ENCODE results near the gene CAPZA3.
"Not testable (repeated sequence)": the region's sequence is repeated elsewhere in the genome, so short reads cannot be mapped to it uniquely, and the experiment has no call there.

The CAPZA3 gene

GRCh38 chr12:18752947-18753346 is 15.0 kb downstream of the CAPZA3 start:
- H3K4me3 ChIP-seq (ENCODE audit: low read depth, low read length), result no peak overlapping the region
- TF ChIP-seq CTCF (conservative IDR thresholded peaks at IDR 0.05; ENCODE audit: low read depth, low read length), result no peak
- DNase-seq (ENCODE audit: low read depth), result no peak

GRCh38 chr12:18753481-18754123 is 15.7 kb downstream of the CAPZA3 start:
- H3K4me3 ChIP-seq (ENCODE audit: low read depth, low read length), result no peak overlapping the region
- no peak for TF ChIP-seq CTCF (conservative IDR thresholded peaks at IDR 0.05; ENCODE audit: low read depth, low read length)
- peak; percentile 37 for DNase-seq (ENCODE audit: low read depth)

- no peak for DNase-seq (ENCODE audit: low read depth)
- H3K4me3 ChIP-seq (ENCODE audit: low read depth, low read length), result no peak overlapping the region
- no peak for TF ChIP-seq CTCF (conservative IDR thresholded peaks at IDR 0.05; ENCODE audit: low read depth, low read length)
Observed at GRCh38 chr12:18754124-18754707, 16.3 kb downstream of the CAPZA3 start.

GRCh38 chr12:18755341-18755740 is 17.4 kb downstream of the CAPZA3 start:
- H3K4me3 ChIP-seq (ENCODE audit: low read depth, low read length), result no peak overlapping the region
- DNase-seq (ENCODE audit: low read depth), result no peak
- TF ChIP-seq CTCF (conservative IDR thresholded peaks at IDR 0.05; ENCODE audit: low read depth, low read length), result no peak

DNA sequence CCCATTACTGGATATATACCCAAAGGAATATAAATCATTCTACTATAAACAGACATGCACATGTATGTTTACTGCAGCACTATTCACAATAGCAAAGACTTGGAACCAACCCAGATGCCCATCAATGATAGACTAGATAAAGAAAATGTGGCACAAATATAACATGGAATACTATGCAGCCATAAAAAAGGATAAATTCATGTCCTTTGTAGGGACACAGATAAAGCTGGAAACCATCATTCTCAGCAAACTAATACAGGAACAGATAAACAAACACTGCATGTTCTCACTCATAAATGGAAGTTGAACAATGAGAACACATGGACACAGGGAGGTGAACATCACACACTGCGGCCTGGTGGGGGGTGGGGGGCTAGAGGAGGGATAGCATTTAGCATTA is 28.6 kb downstream of the CAPZA3 start:
- not testable (repeated sequence) for DNase-seq (ENCODE audit: low read depth); H3K4me3 ChIP-seq (ENCODE audit: low read depth, low read length)

DNA sequence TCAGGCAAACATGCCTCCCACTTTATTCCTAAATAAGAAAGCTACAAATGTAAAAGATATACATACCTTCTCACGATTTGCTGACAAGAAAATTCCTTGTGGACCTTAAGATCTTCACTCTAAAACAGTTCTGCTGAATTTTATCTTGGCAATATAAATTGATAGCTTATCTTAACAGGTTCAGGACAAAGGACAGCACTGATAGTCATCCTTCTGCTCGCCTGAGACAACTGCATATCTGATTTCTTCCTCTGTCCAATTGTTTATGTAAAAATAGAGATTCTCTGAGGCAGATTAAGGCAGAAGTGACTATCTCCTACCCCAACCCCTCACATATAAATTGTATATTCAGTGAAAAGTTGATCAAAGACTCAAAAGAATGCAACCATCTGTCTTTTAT is 44.9 kb downstream of the CAPZA3 start:
- TF ChIP-seq CTCF (conservative IDR thresholded peaks at IDR 0.05; ENCODE audit: low read depth, low read length), result no peak
- peak; percentile 27 for DNase-seq (ENCODE audit: low read depth)
- H3K4me3 ChIP-seq (ENCODE audit: low read depth, low read length), result no peak overlapping the region

- DNase-seq (ENCODE audit: low read depth); H3K4me3 ChIP-seq (ENCODE audit: low read depth, low read length): not testable (repeated sequence)
Observed at GRCh38 chr12:18785465-18785864, 47.5 kb downstream of the CAPZA3 start.
